Muscle of arm (tissue), 12 donors: ENCODE measurements around the gene ABCF2. TPM values are rescaled to one million over a fixed set of nuclear protein-coding genes. Genes with fewer than 3 reads are reported as not detected.

Source experiments
- DNase-seq: peaks from one replicate; pipeline ENCODE4 v3.0.0-alpha.2; 2013
- polyA plus RNA-seq, 12 donors: library from polyadenylated mRNA; unstranded; fragments of 120-200 nt; gene quantifications; one replicate each; pipeline ENCODE4 v1.2.1, GENCODE V29; 2013; ENCODE audit not compliant: insufficient read length in 12 of 12

The ABCF2 gene
- polyA plus RNA-seq, 12 donors: 9.8 to 21.5 (median 17.3) TPM; not detected in 1

- no peak for DNase-seq
These were observed 16.6 kb upstream of the ABCF2 start for GRCh38 chr7:151243408-151244195.

GRCh38 chr7:151243045-151243349 is 16.0 kb upstream of the ABCF2 start:
- no peak for DNase-seq

- DNase-seq: no peak
These were observed 15.4 kb upstream of the ABCF2 start for GRCh38 chr7:151242159-151243044.

GRCh38 chr7:151241755-151242096 is 14.7 kb upstream of the ABCF2 start:
- DNase-seq: no peak

- DNase-seq: no peak
These were observed 14.1 kb upstream of the ABCF2 start for GRCh38 chr7:151240942-151241754.

GRCh38 chr7:151240536-151240935 is 13.5 kb upstream of the ABCF2 start:
- no peak for DNase-seq

- DNase-seq: no peak
These were observed 12.9 kb upstream of the ABCF2 start for GRCh38 chr7:151239837-151240459.

GRCh38 chr7:151238924-151239836 is 12.2 kb upstream of the ABCF2 start:
- no peak for DNase-seq

- no peak for DNase-seq
These were observed 11.3 kb upstream of the ABCF2 start for GRCh38 chr7:151238190-151238810.

GRCh38 chr7:151237244-151238189 is 10.5 kb upstream of the ABCF2 start:
- no peak for DNase-seq

- DNase-seq: no peak
These were observed 9.4 kb upstream of the ABCF2 start for GRCh38 chr7:151236406-151236805.

GRCh38 chr7:151235091-151235787 is 8.2 kb upstream of the ABCF2 start:
- no peak for DNase-seq

- DNase-seq: no peak
These were observed 6.8 kb upstream of the ABCF2 start for GRCh38 chr7:151233804-151234203.

- DNase-seq: no peak
These were observed 6.1 kb upstream of the ABCF2 start for GRCh38 chr7:151232917-151233701.

- DNase-seq: peak; percentile 89
These were observed 5.3 kb upstream of the ABCF2 start, which contains the start of gene CHPF2 for GRCh38 chr7:151232091-151232916. Gene CHPF2 (plus strand): TSS chr7:151232483. CDS start chr7:151234012, 1,529 bp downstream.

GRCh38 chr7:151231080-151231479 is 4.1 kb upstream of the ABCF2 start:
- DNase-seq: no peak

GRCh38 chr7:151229249-151229648 is 2.2 kb upstream of the ABCF2 start:
- no peak for DNase-seq
